ENCODE measurements around the gene GREB1. TPM values are rescaled to one million over a fixed set of nuclear protein-coding genes. Genes with fewer than 3 reads are reported as not detected.

GREB1 gene
- total RNA-seq, 1 donor from 2014 or later, result 9.0 TPM

DNA sequence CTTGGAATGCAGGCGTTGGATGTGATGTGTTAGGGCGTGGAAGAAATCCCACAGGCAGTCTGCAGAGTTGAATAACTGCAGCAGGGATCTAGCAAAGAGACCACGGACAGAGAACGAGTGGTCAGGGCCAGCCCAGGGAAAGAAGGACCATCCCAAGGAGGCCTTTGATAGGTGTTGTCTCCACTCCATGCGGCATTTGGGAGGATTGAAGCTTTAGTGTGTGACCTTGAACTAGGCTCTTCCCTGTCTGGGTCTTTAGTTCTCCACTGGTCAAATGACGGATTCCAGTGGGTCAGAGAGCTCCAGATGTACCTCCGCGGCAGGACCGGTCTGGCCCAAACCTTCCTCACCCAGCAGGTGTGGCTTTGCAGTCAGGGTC is 18.4 kb downstream of the GREB1 start:
- no peak for ATAC-seq (ENCODE audit: poor library complexity)
- no peak for DNase-seq
- intact Hi-C loops (cut with DNase I), result no loop called here

GRCh38 chr2:11553661-11554398 is 20.0 kb downstream of the GREB1 start:
- intact Hi-C loops (cut with DNase I), result no loop called here
- DNase-seq, result no peak
- ATAC-seq (ENCODE audit: poor library complexity), result no peak

- intact Hi-C loops (cut with DNase I), result no loop called here
- ATAC-seq (ENCODE audit: poor library complexity) (no peak), DNase-seq (no peak)
Measured at GRCh38 chr2:11554399-11554716, 20.5 kb downstream of the GREB1 start.

- intact Hi-C loops (cut with DNase I), result no loop called here
- peak; percentile 25 for ATAC-seq (ENCODE audit: poor library complexity)
- DNase-seq, result no peak
Measured at GRCh38 chr2:11556101-11556806, 22.4 kb downstream of the GREB1 start.

GRCh38 chr2:11558214-11558886 is 24.5 kb downstream of the GREB1 start:
- intact Hi-C loops (cut with DNase I), result no loop called here
- ATAC-seq (ENCODE audit: poor library complexity) (peak; percentile 92), DNase-seq (no peak)

DNA sequence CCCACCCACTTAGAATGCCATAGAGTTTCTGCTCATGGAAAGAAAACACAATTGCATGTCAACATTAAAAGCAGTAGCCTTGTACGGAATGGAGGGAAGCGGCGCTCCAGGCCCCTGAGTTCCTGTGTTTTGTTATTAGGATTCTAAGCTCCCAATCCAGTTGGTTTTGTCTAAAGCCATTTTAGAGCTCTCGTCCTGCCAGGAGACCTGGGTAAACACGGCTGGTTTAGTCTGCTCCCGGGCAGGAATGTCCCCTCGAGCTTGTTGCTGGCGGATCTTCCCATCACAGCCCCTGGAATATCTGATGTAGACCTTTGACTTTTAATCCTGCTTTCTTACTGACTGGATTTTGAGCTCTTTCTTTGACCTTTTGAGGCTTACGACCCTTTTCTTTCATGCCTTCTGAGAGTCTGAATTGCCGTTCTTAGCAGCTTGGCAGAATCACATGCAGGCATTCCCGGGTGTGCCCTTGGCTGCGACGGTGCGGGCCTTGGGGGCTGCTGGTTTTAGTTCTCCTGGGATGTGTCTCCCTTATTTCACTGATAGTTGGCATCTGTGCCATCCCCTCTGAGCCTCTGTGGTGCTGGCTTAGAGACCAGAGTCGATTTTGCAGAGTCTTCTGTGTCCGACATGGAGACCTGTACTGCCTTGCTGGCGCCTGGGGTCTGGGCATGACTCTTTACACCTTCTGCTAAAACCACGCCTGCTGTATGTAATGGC is 25.4 kb downstream of the GREB1 start:
- no peak for ATAC-seq (ENCODE audit: poor library complexity)
- no peak for DNase-seq
- intact Hi-C loops (cut with DNase I), result no loop called here

- ATAC-seq (ENCODE audit: poor library complexity), result no peak
- no peak for DNase-seq
- intact Hi-C loops (cut with DNase I), result loop anchor here (5.0 kb wide), 1 partner anchor 67 kb away; no protein-coding TSS in a partner anchor
Measured at GRCh38 chr2:11559786-11560155, 25.9 kb downstream of the GREB1 start.

DNA sequence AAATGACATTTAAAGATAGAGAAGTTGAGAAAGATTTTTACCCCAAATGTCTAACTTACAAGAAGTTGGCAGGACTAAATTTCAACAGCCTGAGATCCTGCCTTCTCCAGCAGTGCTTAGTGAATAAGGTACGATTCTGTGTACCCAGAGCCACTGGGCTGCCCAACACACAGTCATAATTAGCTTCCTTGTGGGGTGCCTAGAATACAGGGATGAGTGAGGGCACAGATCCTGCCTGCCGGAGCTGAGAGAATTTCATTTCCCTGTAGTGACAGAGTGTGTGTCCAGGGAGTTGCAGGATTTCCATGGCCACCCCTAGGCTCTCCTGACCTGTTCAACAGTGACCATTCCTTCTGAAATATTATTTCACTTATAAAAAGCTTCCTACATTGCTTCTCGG is 27.0 kb downstream of the GREB1 start:
- ATAC-seq (ENCODE audit: poor library complexity) (no peak), DNase-seq (no peak)
- intact Hi-C loops (cut with DNase I), result loop anchor here (5.0 kb wide), 1 partner anchor 69 kb away; no protein-coding TSS in a partner anchor

- DNase-seq, result no peak
- intact Hi-C loops (cut with DNase I), result loop anchor here (5.0 kb wide), 1 partner anchor 70 kb away; no protein-coding TSS in a partner anchor
- no peak for ATAC-seq (ENCODE audit: poor library complexity)
Measured at GRCh38 chr2:11562011-11562410, 28.2 kb downstream of the GREB1 start.

GRCh38 chr2:11562476-11562875 is 28.6 kb downstream of the GREB1 start:
- no peak for ATAC-seq (ENCODE audit: poor library complexity)
- intact Hi-C loops (cut with DNase I), result loop anchor here (5.0 kb wide), 1 partner anchor 70 kb away; no protein-coding TSS in a partner anchor
- DNase-seq, result no peak

DNA sequence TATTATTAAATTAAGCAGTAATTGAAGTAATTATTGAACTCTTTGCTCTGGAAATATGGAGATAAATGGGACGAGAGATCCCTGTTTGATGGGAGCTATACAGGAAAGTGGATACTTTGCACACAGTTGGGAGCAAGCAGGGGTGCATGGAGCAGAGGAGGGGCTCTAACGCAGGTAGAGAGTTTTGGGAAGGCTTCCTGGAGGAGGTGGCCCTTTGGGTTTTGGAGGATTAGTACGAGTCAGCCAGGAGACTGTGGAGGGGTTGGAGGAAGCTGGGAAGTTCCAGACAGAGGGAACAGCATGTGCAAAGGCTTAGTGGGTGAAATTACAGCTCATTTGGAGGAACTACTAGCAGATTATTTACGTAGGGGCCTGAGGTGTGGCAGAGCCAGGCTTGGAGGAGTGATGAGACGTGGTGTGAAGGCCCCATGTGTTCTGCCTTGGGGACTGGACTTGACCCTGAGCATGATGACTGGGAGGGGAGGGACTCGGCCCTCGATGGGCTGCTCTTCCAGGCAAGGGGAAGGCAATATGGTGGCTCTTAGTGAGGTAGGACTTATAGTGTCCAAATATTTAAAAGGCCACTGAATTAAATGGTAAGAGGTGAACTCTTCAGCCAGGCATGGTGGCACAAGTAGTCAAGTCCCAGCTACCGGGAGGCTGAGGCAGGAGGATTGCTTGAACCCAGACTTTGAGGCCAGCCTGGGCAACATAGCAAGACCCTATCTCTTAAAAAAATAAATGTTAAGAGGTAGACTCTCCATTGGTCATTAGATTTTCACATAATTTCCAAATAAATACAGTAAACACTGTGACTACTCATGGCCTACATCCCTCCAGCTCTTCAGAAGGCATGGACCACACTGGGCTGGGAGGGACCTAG is 30.2 kb downstream of the GREB1 start:
- ATAC-seq (ENCODE audit: poor library complexity) (no peak), DNase-seq (no peak)
- intact Hi-C loops (cut with DNase I), result loop anchor here (5.0 kb wide), 1 partner anchor 72 kb away; no protein-coding TSS in a partner anchor

GRCh38 chr2:11564816-11565567 is 31.1 kb downstream of the GREB1 start:
- no peak for ATAC-seq (ENCODE audit: poor library complexity)
- DNase-seq, result no peak
- intact Hi-C loops (cut with DNase I), result loop anchor here (5.0 kb wide), 1 partner anchor 73 kb away; no protein-coding TSS in a partner anchor

DNA sequence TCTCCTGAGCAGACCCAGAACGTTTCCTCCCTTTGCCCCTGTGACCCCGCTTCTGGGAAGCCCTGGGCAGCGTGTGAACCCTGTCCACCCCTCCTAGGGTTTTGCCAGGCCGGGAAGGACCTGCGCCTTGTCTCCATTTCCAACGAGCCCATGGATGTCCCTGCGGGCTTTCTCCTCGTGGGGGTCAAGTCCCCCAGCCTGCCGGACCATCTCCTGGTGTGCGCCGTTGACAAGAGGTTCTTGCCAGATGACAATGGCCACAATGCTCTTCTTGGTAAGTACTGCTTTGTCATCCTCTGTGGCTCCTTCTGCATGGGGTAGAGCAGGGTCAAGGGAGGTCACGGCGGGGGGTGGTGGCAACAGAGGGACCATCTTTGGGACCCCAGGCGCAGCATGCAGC is 32.5 kb downstream of the GREB1 start:
- intact Hi-C loops (cut with DNase I), result no loop called here
- ATAC-seq (ENCODE audit: poor library complexity), result no peak
- DNase-seq, result no peak

GRCh38 chr2:11567631-11568031 is 33.8 kb downstream of the GREB1 start:
- no peak for DNase-seq
- intact Hi-C loops (cut with DNase I), result no loop called here
- ATAC-seq (ENCODE audit: poor library complexity), result no peak

DNA sequence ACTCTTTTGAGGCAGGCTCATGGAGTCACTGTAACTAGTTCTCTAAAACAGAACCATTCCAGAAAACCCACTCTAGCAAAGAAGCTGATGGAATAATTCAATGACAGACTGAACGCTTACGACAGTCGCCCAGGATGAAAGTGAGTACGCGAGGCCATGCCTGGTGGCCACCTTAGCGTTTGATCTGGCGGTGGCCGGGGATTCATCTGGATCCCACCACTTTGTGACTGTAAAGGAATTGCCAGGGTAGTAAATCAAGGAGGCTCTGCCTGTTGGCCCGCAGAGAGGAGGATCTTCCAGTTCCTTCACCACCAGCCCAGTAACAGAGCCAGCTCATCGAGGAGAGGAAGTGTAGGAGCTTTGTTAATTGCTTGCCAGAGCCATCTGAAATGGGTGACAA is 34.6 kb downstream of the GREB1 start:
- DNase-seq (no peak), ATAC-seq (ENCODE audit: poor library complexity) (no peak)
- intact Hi-C loops (cut with DNase I), result no loop called here

- no peak for DNase-seq
- intact Hi-C loops (cut with DNase I), result no loop called here
- ATAC-seq (ENCODE audit: poor library complexity), result no peak
Measured at GRCh38 chr2:11569636-11570035, 35.8 kb downstream of the GREB1 start.

- peak; percentile 56 for ATAC-seq (ENCODE audit: poor library complexity)
- intact Hi-C loops (cut with DNase I), result no loop called here
Measured at GRCh38 chr2:11571170-11571569, 37.3 kb downstream of the GREB1 start.

GRCh38 chr2:11572996-11573395 is 39.2 kb downstream of the GREB1 start:
- ATAC-seq (ENCODE audit: poor library complexity) (no peak), DNase-seq (no peak)
- intact Hi-C loops (cut with DNase I), result no loop called here

More at GRCh38 chr2:11571170-11571569, 37.3 kb downstream of the GREB1 start:
- DNase-seq, result no peak

Measured in Right ventricle myocardium superior (tissue), 1 donor.